SK-N-SH (cell line): ENCODE measurements around the gene PRSS1. TPM values are rescaled to one million over a fixed set of nuclear protein-coding genes. Genes with fewer than 3 reads are reported as not detected.

Experiments used
- CTCF ChIA-PET: fragments of 300-600, 350-600 bp; formaldehyde crosslinking; extraction: SDS; loops from one replicate; lab custom pipeline; 2021; lab: Yijun Ruan, JAX
- POLR2A ChIA-PET: fragments of 350-600 bp; sonication (Branson Sonifier 250); formaldehyde crosslinking; extraction: SDS; loops from one replicate; lab custom pipeline; 2020; ENCODE audit warnings: antibody characterized with exemption, inconsistent platforms; lab: Yijun Ruan, JAX
- DNase-seq: peaks from one replicate; pipeline ENCODE4 v3.0.0; 2012
- H2AFZ ChIP-seq: fragments of 200-600 bp; sonication (generic); 2 replicates; pipeline ENCODE4 v1.8.1; 2016; ENCODE audit warnings: antibody characterized with exemption, mild to moderate bottlenecking, low read depth
- H3F3A ChIP-seq: fragments of 200-600 bp; sonication (generic); replicated peaks from 2 replicates; pipeline ENCODE3; 2016; ENCODE audit warnings: antibody characterized with exemption, mild to moderate bottlenecking; ENCODE audit not compliant: insufficient read depth
- H3K27ac ChIP-seq, 2 experiments: fragments of 200-500 bp in 1 of 2; fragments of 200-600 bp in 1 of 2; sonication (Bioruptor generic) in 1 of 2; sonication (generic), shearing (Covaris generic) in 1 of 2; 2 replicates each; pipeline versions ENCODE4 v1.5.1 to v1.6.1; 2014 to 2016; ENCODE audit warnings: low read depth in 2 of 2, inconsistent platforms in 1 of 2, low read length in 1 of 2, mild to moderate bottlenecking in 1 of 2, mixed read lengths in 1 of 2
- H3K27me3 ChIP-seq: fragments of 200-600 bp; sonication (generic), shearing (Covaris generic); 2 replicates; pipeline ENCODE4 v1.6.1; 2016; ENCODE audit warnings: mixed run types; ENCODE audit not compliant: insufficient read depth
- H3K36me3 ChIP-seq, 2 experiments: fragments of 200-500 bp in 1 of 2; fragments of 200-600 bp in 1 of 2; sonication (Bioruptor generic) in 1 of 2; sonication (generic) in 1 of 2; replicated peaks in 1 of 2; 2 replicates each; pipeline versions ENCODE3 to v1.5.1; 2014 to 2016; ENCODE audit warnings: low read length in 1 of 2, mild to moderate bottlenecking in 1 of 2; ENCODE audit not compliant: insufficient read depth in 2 of 2, control insufficient read depth in 1 of 2
- H3K4me1 ChIP-seq, 2 experiments: fragments of 200-500 bp in 1 of 2; fragments of 200-600 bp in 1 of 2; sonication (Bioruptor generic) in 1 of 2; sonication (generic), shearing (Covaris generic) in 1 of 2; 2 replicates each; pipeline versions ENCODE4 v1.5.1 to v1.6.1; 2014 to 2016; ENCODE audit warnings: low read depth in 1 of 2, low read length in 1 of 2, mixed run types in 1 of 2; ENCODE audit not compliant: insufficient read depth in 2 of 2, control insufficient read depth in 1 of 2
- H3K4me2 ChIP-seq: fragments of 200-600 bp; sonication (generic), shearing (Covaris generic); 2 replicates; pipeline ENCODE4 v1.6.1; 2017; ENCODE audit warnings: mixed run types
- H3K4me3 ChIP-seq, 2 experiments: fragments of 200-500 bp in 1 of 2; fragments of 200-600 bp in 1 of 2; sonication (Bioruptor generic) in 1 of 2; sonication (generic), shearing (Covaris generic) in 1 of 2; 2 replicates each; pipeline versions ENCODE4 v1.5.1 to v1.8.1; 2014 to 2016; ENCODE audit warnings: low read depth in 2 of 2, inconsistent platforms in 1 of 2, low read length in 1 of 2, mild to moderate bottlenecking in 1 of 2, mixed read lengths in 1 of 2, moderate library complexity in 1 of 2
- H3K79me2 ChIP-seq: fragments of 200-600 bp; sonication (generic); 2 replicates; pipeline ENCODE4 v1.8.1; 2017; ENCODE audit warnings: mild to moderate bottlenecking; ENCODE audit not compliant: insufficient read depth
- H3K9ac ChIP-seq: fragments of 200-600 bp; sonication (generic); 2 replicates; pipeline ENCODE4 v1.6.1; 2017; ENCODE audit warnings: mixed run types
- H3K9me2 ChIP-seq: fragments of 200-600 bp; sonication (generic); 2 replicates; pipeline ENCODE4 v1.6.1; 2017; ENCODE audit warnings: mixed run types
- H3K9me3 ChIP-seq: fragments of 200-600 bp; sonication (generic); 2 replicates; pipeline ENCODE4 v1.6.1; 2017; ENCODE audit warnings: mixed run types, mild to moderate bottlenecking, moderate library complexity
- H4K20me1 ChIP-seq: fragments of 200-600 bp; sonication (generic); 2 replicates; pipeline ENCODE4 v1.6.1; 2017; ENCODE audit warnings: mild to moderate bottlenecking, mixed run types; ENCODE audit not compliant: insufficient read depth
- CTCF ChIP-seq: fragments of 200-600 bp; sonication (generic); IDR thresholded peaks from 2 replicates; pipeline ENCODE4 v1.6.1; 2017; ENCODE audit warnings: antibody characterized with exemption, mild to moderate bottlenecking, moderate library complexity
- ELF1 ChIP-seq: IDR thresholded peaks from 2 replicates; pipeline ENCODE4 v1.4.0; 2012
- EZH2phosphoT487 ChIP-seq: fragments of 200-600 bp; sonication (generic); IDR thresholded peaks from 2 replicates; pipeline ENCODE4 v1.6.1; 2017; ENCODE audit warnings: low read depth, mixed run types, mild to moderate bottlenecking, antibody characterized with exemption, moderate library complexity, borderline replicate concordance
- IRF3 ChIP-seq: fragments of 150-350 bp; IDR thresholded peaks from 2 replicates; pipeline ENCODE4 v1.6.1; 2016; ENCODE audit warnings: mild to moderate bottlenecking, low read depth, low read length
- JUND ChIP-seq: IDR thresholded peaks from 2 replicates; pipeline ENCODE4 v1.4.0; 2012
- MAX ChIP-seq: IDR thresholded peaks from 2 replicates; pipeline ENCODE4 v1.4.0; 2012; ENCODE audit warnings: low read depth
- MEF2A ChIP-seq: IDR thresholded peaks from 2 replicates; pipeline ENCODE4 v1.4.0; 2012; ENCODE audit warnings: low read depth, borderline replicate concordance
- NFIC ChIP-seq: IDR thresholded peaks from 2 replicates; pipeline ENCODE4 v1.4.0; 2012; ENCODE audit warnings: borderline replicate concordance
- PBX3 ChIP-seq: IDR thresholded peaks from 2 replicates; pipeline ENCODE4; 2012
- POLR2AphosphoS5 ChIP-seq: IDR thresholded peaks from 2 replicates; pipeline ENCODE4 v1.6.1; 2012; ENCODE audit warnings: low read depth, low read length
- RAD21 ChIP-seq: IDR thresholded peaks from 2 replicates; pipeline ENCODE4 v1.6.1; 2012; ENCODE audit warnings: mild to moderate bottlenecking, low read length
- RFX5 ChIP-seq: IDR thresholded peaks from 2 replicates; pipeline ENCODE4 v1.6.1; 2012; ENCODE audit warnings: mild to moderate bottlenecking, improper control_type of control experiment, low read length
- RXRA ChIP-seq: IDR thresholded peaks from 2 replicates; pipeline ENCODE4 v1.4.0; 2012; ENCODE audit warnings: low read depth, mild to moderate bottlenecking, borderline replicate concordance
- SIN3A ChIP-seq: IDR thresholded peaks from 2 replicates; pipeline ENCODE4 v1.6.1; 2012; ENCODE audit warnings: low read depth, mild to moderate bottlenecking, low read length, moderate library complexity, borderline replicate concordance
- SMC3 ChIP-seq: IDR thresholded peaks from 2 replicates; pipeline ENCODE4 v1.6.1; 2012; ENCODE audit warnings: low read depth, low read length, improper control_type of control experiment
- TCF12 ChIP-seq: IDR thresholded peaks from 2 replicates; pipeline ENCODE4 v1.4.0; 2012
- TEAD4 ChIP-seq: IDR thresholded peaks from 2 replicates; pipeline ENCODE4 v1.4.0; 2012; ENCODE audit warnings: mild to moderate bottlenecking, borderline replicate concordance; ENCODE audit not compliant: insufficient read depth
- USF2 ChIP-seq: fragments of 150-350 bp; IDR thresholded peaks from 2 replicates; pipeline ENCODE4 v1.6.1; 2017; ENCODE audit warnings: antibody characterized with exemption, low read length, low read depth, borderline replicate concordance
- YY1 ChIP-seq: IDR thresholded peaks from 2 replicates; pipeline ENCODE4 v1.4.0; 2012; ENCODE audit warnings: low read depth, mild to moderate bottlenecking
- WGBS: methylation state at CpG from one replicate; pipeline ENCODE4 v1.1.6; 2017; ENCODE audit warnings: low lambda C conversion rate; 5-methylcytosine and 5-hydroxymethylcytosine counted together
- polyA plus RNA-seq, 3 experiments: library from polyadenylated mRNA; depleted of rRNA; stranded (reverse); fragments of >200 nt; gene quantifications; 2 replicates each; pipeline ENCODE4 v1.2.3, GENCODE V29; 2012

Gene PRSS1
- polyA plus RNA-seq, 1 of the 3 experiments (the other 2 are of a cell fraction) = not detected

- Histone ChIP-seq H3K36me3 (no peaks in the 10 kb centered on the region), H4K20me1 (no peaks in the 10 kb centered on the region), H3K79me2 (no peaks in the 10 kb centered on the region), H3K27ac (no peak overlapping the region), H3K4me2 (no peak overlapping the region)
- CTCF ChIA-PET = interaction anchor here (0.6 to 19.8 kb wide), 15 partner anchors 21 to 306 kb away, joined by 3 to 488 read pairs (median 3); no protein-coding TSS in a partner anchor
- WGBS = 50% methylated on average over 9 of the region's 10 CpGs
- TF ChIP-seq SIN3A (no peak), TEAD4 (no peak), MEF2A (no peak), ELF1 (no peak), JUND (no peak), IRF3 (no peak), NFIC (no peak), USF2 (no peak), MAX (no peak), YY1 (no peak), RXRA (no peak), PBX3 (no peak), TCF12 (no peak), CTCF (no peak), EZH2phosphoT487 (no peak), RAD21 (no peak), RFX5 (no peak), SMC3 (no peak), POLR2AphosphoS5 (no peak)
- TF ChIP-seq, all 33 proteins: peak for 0
- Histone ChIP-seq H3K9me3 (no peaks in the 10 kb centered on the region), H3K9ac (no peak overlapping the region), H3K4me3 (no peak overlapping the region), H3F3A (no peaks in the 10 kb centered on the region), H3K9me2 (no peaks in the 10 kb centered on the region), H2AFZ (no peak overlapping the region), H3K4me1 (no peaks in the 10 kb centered on the region), H3K27me3 (peaks cover 22% of the 10 kb centered on the region)
- POLR2A ChIA-PET = no interaction called here
- DNase-seq = no peak
These were observed 39.3 kb downstream of the PRSS1 start for GRCh38 chr7:142788303-142789289.
